HepG2 (cell line): ENCODE measurements around the gene DGCR8. TPM values are rescaled to one million over a fixed set of nuclear protein-coding genes. Genes with fewer than 3 reads are reported as not detected.

ENCODE experiments used
- FLYWCH1 ChIP-seq: sonication (generic); formaldehyde crosslinking; IDR thresholded peaks from 2 replicates; pipeline ENCODE4 v1.8.1; 2023; ENCODE audit warnings: mild to moderate bottlenecking, missing genetic modification reagents
- KDM1A ChIP-seq: IDR thresholded peaks from 2 replicates; pipeline ENCODE4 v1.6.1; 2016; ENCODE audit warnings: missing compliant biosample characterization
- KLF13 ChIP-seq: sonication (generic); formaldehyde crosslinking; IDR thresholded peaks from 2 replicates; pipeline ENCODE4 v1.4.0; 2020; ENCODE audit warnings: mild to moderate bottlenecking, missing genetic modification reagents
- KLF9 ChIP-seq: IDR thresholded peaks from 2 replicates; pipeline ENCODE4 v1.6.1; 2016; ENCODE audit warnings: low read depth
- KMT2B ChIP-seq: IDR thresholded peaks from 2 replicates; pipeline ENCODE4 v1.6.1; 2016; ENCODE audit warnings: missing genetic modification reagents, missing compliant biosample characterization
- MAZ ChIP-seq, 2 experiments: sonication (generic) in 1 of 2; formaldehyde crosslinking in 1 of 2; IDR thresholded peaks; 2 replicates each; pipeline versions ENCODE4 v1.5.0 to v1.6.1; 2012 to 2020; ENCODE audit warnings: low read depth in 2 of 2, mild to moderate bottlenecking in 2 of 2, borderline replicate concordance in 1 of 2, improper control_type of control experiment in 1 of 2, low read length in 1 of 2, missing genetic modification reagents in 1 of 2, moderate library complexity in 1 of 2
- PTBP1 ChIP-seq: fragments of 200-400 bp; formaldehyde crosslinking; IDR thresholded peaks from 2 replicates; pipeline ENCODE4 v1.6.1; 2018; ENCODE audit warnings: low read length, low read depth; ENCODE audit not compliant: poor library complexity, severe bottlenecking
- RBAK ChIP-seq: sonication (generic); formaldehyde crosslinking; IDR thresholded peaks from 2 replicates; pipeline ENCODE4 v1.5.1; 2020; ENCODE audit warnings: mild to moderate bottlenecking, missing genetic modification reagents
- SMC3 ChIP-seq: IDR thresholded peaks from 2 replicates; pipeline ENCODE4 v1.6.1; 2011; ENCODE audit warnings: low read length, improper control_type of control experiment
- STAG1 ChIP-seq: sonication (generic); formaldehyde crosslinking; IDR thresholded peaks from 2 replicates; pipeline ENCODE4 v1.4.0; 2020; ENCODE audit warnings: missing genetic modification reagents
- ZNF567 ChIP-seq: sonication (generic); formaldehyde crosslinking; IDR thresholded peaks from 2 replicates; pipeline ENCODE4 v1.8.1; 2023; ENCODE audit warnings: mild to moderate bottlenecking, missing genetic modification reagents, borderline replicate concordance
- polyA plus RNA-seq, 8 experiments: library from polyadenylated mRNA; depleted of rRNA in 3 of 8; stranded (reverse) in 7 of 8; unstranded in 1 of 8; fragments of >200 nt; fragmentation: Illumina TruSeq in 4 of 8; extraction: Trizol in 4 of 8; gene quantifications; 2 replicates each; pipeline versions ENCODE4 v1.2.1 to v1.2.3, GENCODE V29; 2011 to 2016; ENCODE audit warnings: low read depth in 4 of 8, missing spikeins in 1 of 8, mixed read lengths in 1 of 8; ENCODE audit not compliant: insufficient read depth in 1 of 8
- total RNA-seq, 5 experiments: library from RNA; depleted of rRNA; stranded (reverse); fragments of >200 nt; fragmentation: Illumina TruSeq; extraction: Trizol; gene quantifications; 2 replicates each; pipeline ENCODE4 v1.2.3, GENCODE V29; 2016; ENCODE audit warnings: low read depth in 1 of 5
- TF ChIP-seq, protein P1 (sequence below): sonication (generic); formaldehyde crosslinking; IDR thresholded peaks from 2 replicates; pipeline ENCODE4 v1.4.0; 2020; ENCODE audit warnings: low read depth, mild to moderate bottlenecking, missing genetic modification reagents
- TF ChIP-seq, protein P2 (sequence below): IDR thresholded peaks from 2 replicates; pipeline ENCODE4 v1.6.1; 2016; ENCODE audit warnings: missing compliant biosample characterization, missing genetic modification reagents, borderline replicate concordance
- TF ChIP-seq, protein P3 (sequence below): sonication (generic); formaldehyde crosslinking; IDR thresholded peaks from 2 replicates; pipeline ENCODE4 v1.5.0; 2020; ENCODE audit warnings: mild to moderate bottlenecking, missing genetic modification reagents, moderate library complexity
- TF ChIP-seq, protein P4 (sequence below): sonication (generic); formaldehyde crosslinking; IDR thresholded peaks from 2 replicates; pipeline ENCODE4; 2020; ENCODE audit warnings: missing genetic modification reagents, mild to moderate bottlenecking, borderline replicate concordance
- TF ChIP-seq, protein P5 (sequence below): sonication (generic); IDR thresholded peaks from 2 replicates; pipeline ENCODE4 v1.6.1; 2016; ENCODE audit warnings: low read depth, borderline replicate concordance
- TF ChIP-seq, protein P6 (sequence below): sonication (generic); formaldehyde crosslinking; IDR thresholded peaks from 2 replicates; pipeline ENCODE4 v1.4.0; 2020; ENCODE audit warnings: mild to moderate bottlenecking, missing genetic modification reagents

DGCR8 gene
- total and polyA plus RNA-seq, 2 of the 13 experiments (the other 11 are each of a cell fraction or from before 2014, with no cell fraction given): 10.2 to 23.2 TPM

DNA sequence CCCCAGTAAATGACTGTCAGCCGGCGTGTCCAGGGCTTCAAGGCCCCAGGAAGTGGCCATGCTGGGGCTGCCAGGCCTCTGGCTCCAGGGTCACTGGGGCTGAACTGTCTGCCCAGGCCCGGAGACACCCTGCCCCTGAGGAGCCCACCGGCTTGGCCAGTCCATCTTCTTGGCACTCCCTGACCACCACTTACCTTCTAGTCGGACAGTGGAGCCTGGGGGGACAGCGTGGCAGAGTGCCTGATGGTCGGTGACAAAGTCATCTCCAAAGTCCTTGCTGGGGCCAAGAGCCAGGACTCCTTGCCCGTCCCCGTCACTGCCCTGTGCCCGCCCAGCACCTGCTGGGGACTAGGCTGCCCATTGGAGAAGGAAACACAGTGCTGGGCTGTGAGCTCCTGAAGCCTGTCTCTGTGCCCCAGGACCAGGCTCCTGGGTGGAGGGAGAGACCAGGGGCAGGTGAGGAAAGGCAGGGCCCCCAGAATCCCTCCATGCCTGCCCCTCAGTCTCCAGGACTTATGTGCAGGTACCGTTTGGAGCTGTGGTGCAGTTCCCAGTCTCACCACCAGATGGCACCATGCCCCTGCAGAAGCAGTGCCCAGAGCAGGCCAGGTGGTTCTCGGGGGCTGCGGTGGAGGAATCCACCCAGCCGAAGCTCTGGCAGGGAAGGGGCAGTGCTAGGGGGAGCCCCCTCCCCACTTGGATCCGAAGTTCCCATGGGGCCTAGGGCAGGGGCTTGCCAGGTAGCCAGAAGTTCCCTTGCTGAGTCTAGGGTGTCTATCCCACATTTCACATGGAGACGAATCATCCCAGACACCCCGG lies 76.8 kb downstream of the DGCR8 start (continued):
- TF ChIP-seq, protein P1, sequence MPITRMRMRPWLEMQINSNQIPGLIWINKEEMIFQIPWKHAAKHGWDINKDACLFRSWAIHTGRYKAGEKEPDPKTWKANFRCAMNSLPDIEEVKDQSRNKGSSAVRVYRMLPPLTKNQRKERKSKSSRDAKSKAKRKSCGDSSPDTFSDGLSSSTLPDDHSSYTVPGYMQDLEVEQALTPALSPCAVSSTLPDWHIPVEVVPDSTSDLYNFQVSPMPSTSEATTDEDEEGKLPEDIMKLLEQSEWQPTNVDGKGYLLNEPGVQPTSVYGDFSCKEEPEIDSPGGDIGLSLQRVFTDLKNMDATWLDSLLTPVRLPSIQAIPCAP (CRISPR knock-in tag): no peak
- TF ChIP-seq, protein P2, sequence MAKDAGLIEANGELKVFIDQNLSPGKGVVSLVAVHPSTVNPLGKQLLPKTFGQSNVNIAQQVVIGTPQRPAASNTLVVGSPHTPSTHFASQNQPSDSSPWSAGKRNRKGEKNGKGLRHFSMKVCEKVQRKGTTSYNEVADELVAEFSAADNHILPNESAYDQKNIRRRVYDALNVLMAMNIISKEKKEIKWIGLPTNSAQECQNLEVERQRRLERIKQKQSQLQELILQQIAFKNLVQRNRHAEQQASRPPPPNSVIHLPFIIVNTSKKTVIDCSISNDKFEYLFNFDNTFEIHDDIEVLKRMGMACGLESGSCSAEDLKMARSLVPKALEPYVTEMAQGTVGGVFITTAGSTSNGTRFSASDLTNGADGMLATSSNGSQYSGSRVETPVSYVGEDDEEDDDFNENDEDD: no peak
- no peak for TF ChIP-seq PTBP1
- TF ChIP-seq KLF13 (CRISPR knock-in tag): no peak
- TF ChIP-seq, protein P3, sequence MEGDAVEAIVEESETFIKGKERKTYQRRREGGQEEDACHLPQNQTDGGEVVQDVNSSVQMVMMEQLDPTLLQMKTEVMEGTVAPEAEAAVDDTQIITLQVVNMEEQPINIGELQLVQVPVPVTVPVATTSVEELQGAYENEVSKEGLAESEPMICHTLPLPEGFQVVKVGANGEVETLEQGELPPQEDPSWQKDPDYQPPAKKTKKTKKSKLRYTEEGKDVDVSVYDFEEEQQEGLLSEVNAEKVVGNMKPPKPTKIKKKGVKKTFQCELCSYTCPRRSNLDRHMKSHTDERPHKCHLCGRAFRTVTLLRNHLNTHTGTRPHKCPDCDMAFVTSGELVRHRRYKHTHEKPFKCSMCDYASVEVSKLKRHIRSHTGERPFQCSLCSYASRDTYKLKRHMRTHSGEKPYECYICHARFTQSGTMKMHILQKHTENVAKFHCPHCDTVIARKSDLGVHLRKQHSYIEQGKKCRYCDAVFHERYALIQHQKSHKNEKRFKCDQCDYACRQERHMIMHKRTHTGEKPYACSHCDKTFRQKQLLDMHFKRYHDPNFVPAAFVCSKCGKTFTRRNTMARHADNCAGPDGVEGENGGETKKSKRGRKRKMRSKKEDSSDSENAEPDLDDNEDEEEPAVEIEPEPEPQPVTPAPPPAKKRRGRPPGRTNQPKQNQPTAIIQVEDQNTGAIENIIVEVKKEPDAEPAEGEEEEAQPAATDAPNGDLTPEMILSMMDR (CRISPR knock-in tag): peak; percentile 99
- TF ChIP-seq KMT2B (CRISPR knock-in tag): no peak
- TF ChIP-seq, protein P4, sequence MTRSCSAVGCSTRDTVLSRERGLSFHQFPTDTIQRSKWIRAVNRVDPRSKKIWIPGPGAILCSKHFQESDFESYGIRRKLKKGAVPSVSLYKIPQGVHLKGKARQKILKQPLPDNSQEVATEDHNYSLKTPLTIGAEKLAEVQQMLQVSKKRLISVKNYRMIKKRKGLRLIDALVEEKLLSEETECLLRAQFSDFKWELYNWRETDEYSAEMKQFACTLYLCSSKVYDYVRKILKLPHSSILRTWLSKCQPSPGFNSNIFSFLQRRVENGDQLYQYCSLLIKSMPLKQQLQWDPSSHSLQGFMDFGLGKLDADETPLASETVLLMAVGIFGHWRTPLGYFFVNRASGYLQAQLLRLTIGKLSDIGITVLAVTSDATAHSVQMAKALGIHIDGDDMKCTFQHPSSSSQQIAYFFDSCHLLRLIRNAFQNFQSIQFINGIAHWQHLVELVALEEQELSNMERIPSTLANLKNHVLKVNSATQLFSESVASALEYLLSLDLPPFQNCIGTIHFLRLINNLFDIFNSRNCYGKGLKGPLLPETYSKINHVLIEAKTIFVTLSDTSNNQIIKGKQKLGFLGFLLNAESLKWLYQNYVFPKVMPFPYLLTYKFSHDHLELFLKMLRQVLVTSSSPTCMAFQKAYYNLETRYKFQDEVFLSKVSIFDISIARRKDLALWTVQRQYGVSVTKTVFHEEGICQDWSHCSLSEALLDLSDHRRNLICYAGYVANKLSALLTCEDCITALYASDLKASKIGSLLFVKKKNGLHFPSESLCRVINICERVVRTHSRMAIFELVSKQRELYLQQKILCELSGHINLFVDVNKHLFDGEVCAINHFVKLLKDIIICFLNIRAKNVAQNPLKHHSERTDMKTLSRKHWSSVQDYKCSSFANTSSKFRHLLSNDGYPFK (CRISPR knock-in tag): no peak
- TF ChIP-seq KDM1A (CRISPR knock-in tag): no peak
- TF ChIP-seq, protein P5, sequence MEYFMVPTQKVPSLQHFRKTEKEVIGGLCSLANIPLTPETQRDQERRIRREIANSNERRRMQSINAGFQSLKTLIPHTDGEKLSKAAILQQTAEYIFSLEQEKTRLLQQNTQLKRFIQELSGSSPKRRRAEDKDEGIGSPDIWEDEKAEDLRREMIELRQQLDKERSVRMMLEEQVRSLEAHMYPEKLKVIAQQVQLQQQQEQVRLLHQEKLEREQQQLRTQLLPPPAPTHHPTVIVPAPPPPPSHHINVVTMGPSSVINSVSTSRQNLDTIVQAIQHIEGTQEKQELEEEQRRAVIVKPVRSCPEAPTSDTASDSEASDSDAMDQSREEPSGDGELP: peak; percentile 18; the same call in 1 of the 2 replicates
- TF ChIP-seq KLF9 (CRISPR knock-in tag): no peak
- no peak for TF ChIP-seq RBAK (CRISPR knock-in tag)
- peak; percentile 44; the same call in 1 of the 2 replicates for TF ChIP-seq MAZ (IDR thresholded peaks at IDR 0.05; ENCODE audit: borderline replicate concordance, low read depth, low read length)
- no peak for TF ChIP-seq MAZ (CRISPR knock-in tag; IDR thresholded peaks at IDR 0.05; ENCODE audit: low read depth)
- no peak for TF ChIP-seq ZNF567 (CRISPR knock-in tag)
- peak; percentile 87 for TF ChIP-seq SMC3
- no peak for TF ChIP-seq FLYWCH1 (CRISPR knock-in tag)
- TF ChIP-seq STAG1: peak; percentile 99
- TF ChIP-seq, protein P6, sequence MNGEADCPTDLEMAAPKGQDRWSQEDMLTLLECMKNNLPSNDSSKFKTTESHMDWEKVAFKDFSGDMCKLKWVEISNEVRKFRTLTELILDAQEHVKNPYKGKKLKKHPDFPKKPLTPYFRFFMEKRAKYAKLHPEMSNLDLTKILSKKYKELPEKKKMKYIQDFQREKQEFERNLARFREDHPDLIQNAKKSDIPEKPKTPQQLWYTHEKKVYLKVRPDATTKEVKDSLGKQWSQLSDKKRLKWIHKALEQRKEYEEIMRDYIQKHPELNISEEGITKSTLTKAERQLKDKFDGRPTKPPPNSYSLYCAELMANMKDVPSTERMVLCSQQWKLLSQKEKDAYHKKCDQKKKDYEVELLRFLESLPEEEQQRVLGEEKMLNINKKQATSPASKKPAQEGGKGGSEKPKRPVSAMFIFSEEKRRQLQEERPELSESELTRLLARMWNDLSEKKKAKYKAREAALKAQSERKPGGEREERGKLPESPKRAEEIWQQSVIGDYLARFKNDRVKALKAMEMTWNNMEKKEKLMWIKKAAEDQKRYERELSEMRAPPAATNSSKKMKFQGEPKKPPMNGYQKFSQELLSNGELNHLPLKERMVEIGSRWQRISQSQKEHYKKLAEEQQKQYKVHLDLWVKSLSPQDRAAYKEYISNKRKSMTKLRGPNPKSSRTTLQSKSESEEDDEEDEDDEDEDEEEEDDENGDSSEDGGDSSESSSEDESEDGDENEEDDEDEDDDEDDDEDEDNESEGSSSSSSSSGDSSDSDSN (CRISPR knock-in tag): no peak
